ENCODE measurements around the gene TAS1R1.

DNA sequence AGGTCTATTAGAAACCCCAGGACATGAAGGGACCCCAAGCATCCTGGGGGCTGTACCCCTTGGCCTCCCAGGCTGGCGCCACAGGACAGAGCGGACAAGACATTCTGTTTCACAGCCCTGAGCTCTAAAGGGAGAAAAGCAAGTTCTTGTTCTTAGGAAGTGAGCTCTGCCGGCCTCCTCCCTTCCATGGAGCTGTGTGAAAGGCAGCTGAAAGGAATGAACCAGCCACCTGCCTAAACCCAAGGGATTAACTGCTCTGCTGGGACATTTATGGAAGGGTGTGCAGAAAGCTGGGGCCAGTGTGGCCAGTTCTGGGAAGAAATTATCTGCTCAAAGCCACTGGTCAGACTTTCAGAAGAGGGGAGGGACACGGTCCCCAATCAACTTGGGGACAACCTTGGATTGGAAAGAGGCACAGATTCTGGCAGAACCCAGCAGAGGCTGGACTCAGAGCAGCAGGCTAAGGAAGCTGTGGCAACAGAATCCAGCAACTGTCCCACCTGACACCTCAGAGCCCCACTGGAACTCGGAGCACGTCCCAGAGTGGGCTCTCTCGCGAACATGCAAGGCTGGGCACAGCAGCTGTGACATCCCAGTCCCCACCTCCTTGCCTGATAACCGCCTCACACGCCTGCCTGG lies 45.4 kb downstream of the TAS1R1 start:
- TF ChIP-seq POLR2AphosphoS5 (IDR thresholded peaks at IDR 0.05; ENCODE audit: insufficient read depth in 1 of 2, low read depth in 1 of 2) (no peak), POLR2A (IDR thresholded peaks at IDR 0.05) (no peak)
- TF ChIP-seq, protein P1, sequence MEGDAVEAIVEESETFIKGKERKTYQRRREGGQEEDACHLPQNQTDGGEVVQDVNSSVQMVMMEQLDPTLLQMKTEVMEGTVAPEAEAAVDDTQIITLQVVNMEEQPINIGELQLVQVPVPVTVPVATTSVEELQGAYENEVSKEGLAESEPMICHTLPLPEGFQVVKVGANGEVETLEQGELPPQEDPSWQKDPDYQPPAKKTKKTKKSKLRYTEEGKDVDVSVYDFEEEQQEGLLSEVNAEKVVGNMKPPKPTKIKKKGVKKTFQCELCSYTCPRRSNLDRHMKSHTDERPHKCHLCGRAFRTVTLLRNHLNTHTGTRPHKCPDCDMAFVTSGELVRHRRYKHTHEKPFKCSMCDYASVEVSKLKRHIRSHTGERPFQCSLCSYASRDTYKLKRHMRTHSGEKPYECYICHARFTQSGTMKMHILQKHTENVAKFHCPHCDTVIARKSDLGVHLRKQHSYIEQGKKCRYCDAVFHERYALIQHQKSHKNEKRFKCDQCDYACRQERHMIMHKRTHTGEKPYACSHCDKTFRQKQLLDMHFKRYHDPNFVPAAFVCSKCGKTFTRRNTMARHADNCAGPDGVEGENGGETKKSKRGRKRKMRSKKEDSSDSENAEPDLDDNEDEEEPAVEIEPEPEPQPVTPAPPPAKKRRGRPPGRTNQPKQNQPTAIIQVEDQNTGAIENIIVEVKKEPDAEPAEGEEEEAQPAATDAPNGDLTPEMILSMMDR (IDR thresholded peaks at IDR 0.05): no peak
